Upper lobe of right lung (tissue), 1 donor: ENCODE results near the gene FAAP100. TPM values are rescaled to one million over a fixed set of nuclear protein-coding genes. Genes with fewer than 3 reads are reported as not detected.

Source experiments
- ATAC-seq: fragments of 200-7000 bp; cut with Tn5 transposase; one replicate; pipeline ENCODE4 v1.9.1; 2020; ENCODE audit warnings: mild to moderate bottlenecking, moderate library complexity
- DNase-seq: peaks from one replicate; pipeline ENCODE4 v3.0.0-alpha.2; 2020
- H3K27ac ChIP-seq: fragments of 200-600 bp; one replicate; pipeline ENCODE4 v1.8.0; 2022
- H3K27me3 ChIP-seq: fragments of 200-600 bp; one replicate; pipeline ENCODE4 v1.8.0; 2022; ENCODE audit warnings: mild to moderate bottlenecking
- H3K36me3 ChIP-seq: fragments of 200-600 bp; one replicate; pipeline ENCODE4 v1.8.0; 2022
- H3K4me1 ChIP-seq: fragments of 200-600 bp; one replicate; pipeline ENCODE4 v1.8.0; 2022
- H3K4me3 ChIP-seq: fragments of 200-600 bp; one replicate; pipeline ENCODE4 v1.8.0; 2022; ENCODE audit warnings: mild to moderate bottlenecking
- H3K9me3 ChIP-seq: fragments of 200-600 bp; one replicate; pipeline ENCODE4 v1.8.0; 2022
- intact Hi-C: fragments of 100-400 bp; cut with DNase I; formaldehyde crosslinking; loops from one replicate; pipeline ENCODE4 v1.11.0; 2022
- total RNA-seq: library from RNA; stranded (reverse); fragmentation: NEBNext Ultra II Directional; extraction: Animal tissue kit (Norgen Biotek cat#: 25700); gene quantifications from one replicate; pipeline ENCODE4 v1.2.1, GENCODE V29; 2021
- TF ChIP-seq, protein P1 (sequence below): fragments of 200-600 bp; IDR thresholded peaks from one replicate; pipeline ENCODE4 v1.8.0; 2022; ENCODE audit warnings: antibody characterized with exemption
- donor health status: DM: no; HTN: yes; CAD: no; lungs with severe emphysema.

The FAAP100 gene
- total RNA-seq, 1 donor from 2014 or later, result 27.3 TPM

DNA sequence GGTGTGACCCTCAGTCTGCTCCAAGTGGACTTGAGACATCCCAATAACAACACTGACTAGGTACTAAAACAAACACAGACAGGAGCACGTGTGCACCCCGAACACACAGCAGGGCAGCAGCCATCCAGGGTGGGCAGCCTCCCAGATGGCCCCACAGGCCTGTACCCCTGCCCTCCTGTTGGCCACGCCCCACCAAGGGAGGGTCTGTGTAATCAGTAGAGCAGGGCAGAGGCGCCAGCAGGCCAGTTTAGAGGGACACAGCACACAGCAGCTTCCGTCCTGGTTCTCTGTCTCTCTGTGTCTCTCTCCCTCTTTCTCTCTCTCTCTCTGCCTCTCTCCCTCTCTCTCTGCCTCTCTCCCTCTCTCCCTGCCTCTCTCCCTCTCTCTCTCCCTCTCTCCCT is 61.0 kb downstream of the FAAP100 start:
- H3K27ac ChIP-seq, result no peak overlapping the region
- no peaks in the 10 kb centered on the region for H3K27me3 ChIP-seq
- TF ChIP-seq, protein P1, sequence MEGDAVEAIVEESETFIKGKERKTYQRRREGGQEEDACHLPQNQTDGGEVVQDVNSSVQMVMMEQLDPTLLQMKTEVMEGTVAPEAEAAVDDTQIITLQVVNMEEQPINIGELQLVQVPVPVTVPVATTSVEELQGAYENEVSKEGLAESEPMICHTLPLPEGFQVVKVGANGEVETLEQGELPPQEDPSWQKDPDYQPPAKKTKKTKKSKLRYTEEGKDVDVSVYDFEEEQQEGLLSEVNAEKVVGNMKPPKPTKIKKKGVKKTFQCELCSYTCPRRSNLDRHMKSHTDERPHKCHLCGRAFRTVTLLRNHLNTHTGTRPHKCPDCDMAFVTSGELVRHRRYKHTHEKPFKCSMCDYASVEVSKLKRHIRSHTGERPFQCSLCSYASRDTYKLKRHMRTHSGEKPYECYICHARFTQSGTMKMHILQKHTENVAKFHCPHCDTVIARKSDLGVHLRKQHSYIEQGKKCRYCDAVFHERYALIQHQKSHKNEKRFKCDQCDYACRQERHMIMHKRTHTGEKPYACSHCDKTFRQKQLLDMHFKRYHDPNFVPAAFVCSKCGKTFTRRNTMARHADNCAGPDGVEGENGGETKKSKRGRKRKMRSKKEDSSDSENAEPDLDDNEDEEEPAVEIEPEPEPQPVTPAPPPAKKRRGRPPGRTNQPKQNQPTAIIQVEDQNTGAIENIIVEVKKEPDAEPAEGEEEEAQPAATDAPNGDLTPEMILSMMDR, result no peak
- H3K9me3 ChIP-seq, result no peaks in the 10 kb centered on the region
- H3K4me3 ChIP-seq, result no peak overlapping the region
- no peaks in the 10 kb centered on the region for H3K36me3 ChIP-seq
- intact Hi-C loops, result no loop called here
- H3K4me1 ChIP-seq, result peaks cover 7% of the 10 kb centered on the region
- DNase-seq, result no peak
- ATAC-seq, result peak; percentile 25

- no peaks in the 10 kb centered on the region for H3K27me3 ChIP-seq
- no peak for DNase-seq
- no peaks in the 10 kb centered on the region for H3K36me3 ChIP-seq
- no peak overlapping the region for H3K4me3 ChIP-seq
- H3K4me1 ChIP-seq, result peaks cover 7% of the 10 kb centered on the region
- no peaks in the 10 kb centered on the region for H3K9me3 ChIP-seq
- TF ChIP-seq, protein P1, result no peak
- ATAC-seq, result no peak
- no peak overlapping the region for H3K27ac ChIP-seq
- intact Hi-C loops, result loop anchor here (10.0 kb wide), 1 partner anchor 235 kb away; no protein-coding TSS in a partner anchor
These were observed 61.9 kb downstream of the FAAP100 start for GRCh38 chr17:81489998-81490992.

Other genes starting within 250 kb of the FAAP100 start
- gene BAHCC1, start 156.9 kb downstream of the FAAP100 start, total RNA-seq, result 23.3 TPM
- 2,193 TPM for gene ACTG1, start 39.6 kb downstream of the FAAP100 start, total RNA-seq
- gene FSCN2, start 24.0 kb downstream of the FAAP100 start, total RNA-seq, result 3.6 TPM
- 93.6 TPM for gene NPLOC4, start 84.8 kb upstream of the FAAP100 start, total RNA-seq
- gene TSPAN10, start 84.8 kb upstream of the FAAP100 start, total RNA-seq, result 1.1 TPM
- 1.0 TPM for gene PDE6G, start 104.2 kb upstream of the FAAP100 start, total RNA-seq
- 26.7 TPM for gene OXLD1, start 114.3 kb upstream of the FAAP100 start, total RNA-seq
- gene CCDC137, start 114.4 kb upstream of the FAAP100 start, total RNA-seq, result 13.7 TPM
- 19.5 TPM for gene ARL16, start 131.4 kb upstream of the FAAP100 start, total RNA-seq
- 88.3 TPM for gene HGS, start 131.7 kb upstream of the FAAP100 start, total RNA-seq
- 40.3 TPM for gene MRPL12, start 151.0 kb upstream of the FAAP100 start, total RNA-seq
- 6.3 TPM for gene SLC25A10, start 159.9 kb upstream of the FAAP100 start, total RNA-seq